ENCODE results near the gene SDCCAG8. TPM values are rescaled to one million over a fixed set of nuclear protein-coding genes. Genes with fewer than 3 reads are reported as not detected.

Gene SDCCAG8
- total RNA-seq, 1 experiment from 2014 or later = 10.0 TPM

GRCh38 chr1:243422362-243422761 is 166.5 kb downstream of the SDCCAG8 start:
- no peak overlapping the region for H3K18ac ChIP-seq (ENCODE audit: insufficient read length, low read depth, low read length)
- H3K9me3 Mint-ChIP-seq = no peaks in the 10 kb centered on the region
- no peak overlapping the region for H3K4me2 ChIP-seq (ENCODE audit: insufficient read depth, insufficient read length, low read length)

More at GRCh38 chr1:243422362-243422761, 166.5 kb downstream of the SDCCAG8 start:
- H3K23me2 ChIP-seq (ENCODE audit: insufficient read length, low read depth, low read length, poor library complexity, severe bottlenecking) = no peaks in the 10 kb centered on the region
- Mint-ChIP-seq H3K4me1 (peaks cover 17% of the 10 kb centered on the region in 2 experiments), H3K27me3 (ENCODE audit: low read depth) (no peaks in the 10 kb centered on the region), H3K4me3 (no peak overlapping the region), H3K27ac (no peak overlapping the region), H3K36me3 (ENCODE audit: insufficient read depth in 1 of 3, low read depth in 3 of 3) (no peaks in the 10 kb centered on the region)
- no peaks in the 10 kb centered on the region for H3K9me3 ChIP-seq (ENCODE audit: control insufficient read depth, low read depth, low read length)
- H4K20me1 ChIP-seq (ENCODE audit: control insufficient read depth, insufficient read depth, insufficient read length) = no peaks in the 10 kb centered on the region
- H3K4ac ChIP-seq (ENCODE audit: low read depth, low read length) = no peak overlapping the region
- H2BK15ac ChIP-seq (ENCODE audit: low read depth, low read length) = no peak overlapping the region
- no peaks in the 10 kb centered on the region for H3K79me2 ChIP-seq (ENCODE audit: insufficient read depth, low read length)
- no peak for DNase-seq
- H4K5ac ChIP-seq (ENCODE audit: insufficient read length, low read depth, low read length) = no peak overlapping the region
- no peak overlapping the region for H3T11ph ChIP-seq (ENCODE audit: low read length)
- WGBS (ENCODE audit: extremely low coverage, insufficient read length, low lambda C conversion rate) = no CpG with 5 or more reads among the region's 2 CpGs
- H2AFZ ChIP-seq (ENCODE audit: low read length) = no peak overlapping the region
- no peak overlapping the region for H3K23ac ChIP-seq (ENCODE audit: insufficient read length, low read depth, low read length)
- H3K27me3 ChIP-seq (ENCODE audit: insufficient read depth, low read length) = no peaks in the 10 kb centered on the region
- H2AK5ac ChIP-seq (ENCODE audit: insufficient read length, low read length) = no peak overlapping the region
- H2BK120ac ChIP-seq (ENCODE audit: low read depth, low read length, poor library complexity, severe bottlenecking) = no peak overlapping the region
- H2BK5ac ChIP-seq (ENCODE audit: insufficient read length, low read length) = no peak overlapping the region
- no peaks in the 10 kb centered on the region for H3K4me1 ChIP-seq (ENCODE audit: insufficient read depth, low read length)
- TF ChIP-seq, protein P1, sequence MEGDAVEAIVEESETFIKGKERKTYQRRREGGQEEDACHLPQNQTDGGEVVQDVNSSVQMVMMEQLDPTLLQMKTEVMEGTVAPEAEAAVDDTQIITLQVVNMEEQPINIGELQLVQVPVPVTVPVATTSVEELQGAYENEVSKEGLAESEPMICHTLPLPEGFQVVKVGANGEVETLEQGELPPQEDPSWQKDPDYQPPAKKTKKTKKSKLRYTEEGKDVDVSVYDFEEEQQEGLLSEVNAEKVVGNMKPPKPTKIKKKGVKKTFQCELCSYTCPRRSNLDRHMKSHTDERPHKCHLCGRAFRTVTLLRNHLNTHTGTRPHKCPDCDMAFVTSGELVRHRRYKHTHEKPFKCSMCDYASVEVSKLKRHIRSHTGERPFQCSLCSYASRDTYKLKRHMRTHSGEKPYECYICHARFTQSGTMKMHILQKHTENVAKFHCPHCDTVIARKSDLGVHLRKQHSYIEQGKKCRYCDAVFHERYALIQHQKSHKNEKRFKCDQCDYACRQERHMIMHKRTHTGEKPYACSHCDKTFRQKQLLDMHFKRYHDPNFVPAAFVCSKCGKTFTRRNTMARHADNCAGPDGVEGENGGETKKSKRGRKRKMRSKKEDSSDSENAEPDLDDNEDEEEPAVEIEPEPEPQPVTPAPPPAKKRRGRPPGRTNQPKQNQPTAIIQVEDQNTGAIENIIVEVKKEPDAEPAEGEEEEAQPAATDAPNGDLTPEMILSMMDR (conservative IDR thresholded peaks at IDR 0.05) = no peak
- no peaks in the 10 kb centered on the region for H3K79me1 ChIP-seq (ENCODE audit: insufficient read depth, low read depth, low read length, poor library complexity, severe bottlenecking)
- H4K8ac ChIP-seq (replicated peaks; ENCODE audit: insufficient read length, low read depth, low read length) = no peak overlapping the region
- H3K27ac ChIP-seq (ENCODE audit: insufficient read length, low read depth, low read length) = no peak overlapping the region
- H4K91ac ChIP-seq (ENCODE audit: insufficient read length, low read depth, low read length) = no peak overlapping the region
- no peak overlapping the region for H3K9ac ChIP-seq (ENCODE audit: extremely low read depth, insufficient read length, low read length)
- H3K14ac ChIP-seq (ENCODE audit: insufficient read depth, low read length) = no peak overlapping the region
- H3K56ac ChIP-seq (ENCODE audit: insufficient read length, low read depth, low read length) = no peak overlapping the region
- H2BK20ac ChIP-seq (ENCODE audit: low read depth, low read length, poor library complexity, severe bottlenecking) = no peak overlapping the region
- no peak overlapping the region for H2BK12ac ChIP-seq (ENCODE audit: insufficient read length, low read depth, low read length)
